Stromal cell of bone marrow (primary cell): ENCODE results near the gene ERBB3.

Source experiments
- DNase-seq: peaks from one replicate; pipeline ENCODE4 v3.0.0-alpha.2; 2012; ENCODE audit warnings: low read depth

Gene ERBB3

DNA sequence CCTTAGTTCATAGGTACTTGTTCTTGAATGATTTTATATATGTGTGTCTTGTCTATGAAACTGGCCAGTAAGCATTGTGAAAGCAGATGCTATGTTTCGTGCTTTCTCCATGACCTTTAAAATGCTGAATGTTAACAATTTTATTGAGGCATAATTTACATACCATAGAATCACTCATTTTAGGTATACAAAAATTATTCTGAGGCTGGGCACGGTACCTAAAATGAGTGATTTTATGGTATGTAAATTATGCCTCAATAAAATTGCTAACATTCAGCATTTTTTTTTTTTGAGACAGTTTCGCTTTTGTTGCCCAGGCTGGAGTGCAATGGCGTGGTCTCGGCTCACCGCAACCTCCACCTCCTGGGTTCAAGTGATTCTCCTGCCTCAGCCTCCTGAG, 54.9 kb downstream of the ERBB3 start:
- DNase-seq: no peak

DNA sequence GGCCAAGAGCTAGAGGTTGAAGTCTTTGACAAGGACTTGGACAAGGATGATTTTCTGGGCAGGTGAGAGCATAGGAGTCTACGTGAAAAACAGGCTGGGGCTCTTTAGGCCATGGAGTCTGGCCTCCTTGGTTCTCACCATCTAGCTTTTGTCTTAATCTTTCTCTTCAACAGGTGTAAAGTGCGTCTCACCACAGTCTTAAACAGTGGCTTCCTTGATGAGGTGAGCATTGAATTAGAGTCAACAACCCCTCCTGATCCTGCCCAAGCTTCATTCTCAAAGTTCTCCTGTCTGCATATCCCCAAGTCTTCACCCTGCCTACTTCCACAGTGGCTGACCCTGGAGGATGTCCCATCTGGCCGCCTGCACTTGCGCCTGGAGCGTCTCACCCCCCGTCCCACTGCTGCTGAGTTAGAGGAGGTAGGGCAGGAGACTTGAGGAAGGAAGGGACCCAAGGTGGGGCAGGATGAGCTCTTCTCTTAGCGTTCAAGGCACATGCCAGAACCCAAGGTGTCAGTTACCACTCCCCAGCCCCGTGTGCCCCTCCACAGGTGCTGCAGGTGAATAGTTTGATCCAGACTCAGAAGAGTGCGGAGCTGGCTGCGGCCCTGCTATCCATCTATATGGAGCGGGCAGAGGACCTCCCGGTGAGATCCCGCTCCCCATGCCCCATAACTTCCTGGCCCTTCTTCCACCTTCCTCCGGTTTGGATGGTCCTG, 58.0 kb downstream of the ERBB3 start:
- no peak for DNase-seq

DNA sequence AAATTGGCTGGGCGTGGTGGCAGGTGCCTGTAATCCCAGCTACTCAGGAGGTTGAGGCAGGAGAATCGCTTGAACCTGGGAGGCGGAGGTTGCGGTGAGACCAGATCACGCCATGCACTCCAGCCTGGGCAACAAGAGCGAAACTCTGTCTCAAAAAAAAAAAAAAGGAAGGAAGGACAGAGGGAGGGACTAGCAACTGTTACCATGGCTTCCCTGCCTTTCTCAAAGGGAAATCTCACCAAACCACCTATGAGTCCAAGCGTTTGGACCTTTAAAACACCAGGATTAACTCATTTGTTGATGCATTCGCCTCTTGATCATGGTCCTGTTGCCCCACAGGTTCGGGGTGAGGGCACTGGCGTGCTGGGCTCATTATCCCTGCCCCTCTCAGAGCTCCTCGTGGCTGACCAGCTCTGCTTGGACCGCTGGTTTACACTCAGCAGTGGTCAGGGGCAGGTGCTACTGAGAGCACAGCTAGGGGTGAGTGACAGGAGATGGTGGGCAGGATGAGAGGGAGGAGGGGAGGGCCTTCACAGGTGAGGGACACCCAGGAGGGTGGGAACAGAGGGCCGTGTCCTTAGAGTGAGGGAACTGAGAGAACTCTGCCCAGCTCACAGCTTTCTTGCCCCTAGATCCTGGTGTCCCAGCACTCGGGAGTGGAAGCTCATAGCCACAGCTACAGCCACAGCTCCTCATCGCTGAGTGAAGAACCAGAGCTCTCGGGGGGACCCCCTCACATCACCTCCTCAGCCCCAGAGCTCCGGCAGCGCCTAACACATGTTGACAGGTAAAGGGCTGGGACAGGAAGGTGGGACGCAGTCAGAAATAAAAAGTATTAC, 62.2 kb downstream of the ERBB3 start:
- no peak for DNase-seq

DNA sequence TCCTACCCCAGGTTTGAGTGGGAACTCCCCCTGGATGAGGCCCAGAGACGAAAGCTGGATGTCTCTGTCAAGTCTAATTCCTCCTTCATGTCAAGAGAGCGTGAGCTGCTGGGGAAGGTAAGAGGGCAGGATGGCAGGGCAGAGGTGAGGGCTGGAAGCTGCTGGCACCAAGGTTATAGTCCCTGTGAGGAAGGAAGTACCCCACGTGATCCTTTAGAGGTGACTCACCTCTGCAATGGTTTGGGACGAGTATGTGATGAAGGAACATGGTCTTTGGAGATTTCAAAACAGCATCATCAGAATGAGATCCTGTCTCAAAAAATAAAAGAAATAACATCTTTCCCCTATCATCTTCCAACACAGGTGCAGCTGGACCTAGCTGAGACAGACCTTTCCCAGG, 63.3 kb downstream of the ERBB3 start:
- DNase-seq: no peak

DNA sequence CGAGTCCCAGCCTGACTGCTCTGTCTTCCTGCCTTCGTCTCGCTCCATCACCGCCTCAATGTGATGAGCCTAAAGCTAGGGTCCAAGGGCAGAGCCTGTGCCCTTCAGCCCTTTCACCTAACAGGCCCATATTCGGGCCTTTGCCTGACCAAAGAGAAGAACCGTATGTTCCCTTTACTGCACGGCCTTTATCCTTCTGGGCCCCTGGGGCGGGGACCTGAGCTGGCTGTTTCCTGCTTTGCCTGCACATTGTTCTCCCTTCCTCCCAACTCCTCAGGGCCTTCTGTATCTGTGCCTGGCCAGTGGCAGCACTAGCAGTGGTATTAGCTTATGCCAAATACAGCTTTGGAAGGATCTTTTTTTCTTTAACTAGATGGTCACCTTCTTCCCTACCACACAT, 63.9 kb downstream of the ERBB3 start:
- no peak for DNase-seq

DNA sequence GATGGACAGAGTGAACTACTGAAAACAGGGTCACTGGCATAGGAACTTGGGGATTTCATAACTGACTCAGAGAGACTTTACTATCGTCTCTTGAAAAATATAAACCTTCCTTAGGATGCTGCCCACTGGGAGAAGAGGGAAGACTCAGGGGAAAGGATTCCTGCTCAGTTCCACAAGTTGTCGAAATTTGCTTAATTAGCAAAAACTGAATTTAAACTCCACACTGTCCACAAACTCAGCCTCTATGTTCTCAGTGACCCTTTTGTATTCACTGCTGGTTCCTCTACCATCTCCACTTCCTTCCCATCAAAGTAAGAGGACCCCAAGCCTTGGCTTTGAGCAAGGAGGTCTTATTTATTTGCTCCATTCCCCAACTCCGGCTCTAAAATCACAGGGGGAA, 65.3 kb downstream of the ERBB3 start:
- no peak for DNase-seq

DNA sequence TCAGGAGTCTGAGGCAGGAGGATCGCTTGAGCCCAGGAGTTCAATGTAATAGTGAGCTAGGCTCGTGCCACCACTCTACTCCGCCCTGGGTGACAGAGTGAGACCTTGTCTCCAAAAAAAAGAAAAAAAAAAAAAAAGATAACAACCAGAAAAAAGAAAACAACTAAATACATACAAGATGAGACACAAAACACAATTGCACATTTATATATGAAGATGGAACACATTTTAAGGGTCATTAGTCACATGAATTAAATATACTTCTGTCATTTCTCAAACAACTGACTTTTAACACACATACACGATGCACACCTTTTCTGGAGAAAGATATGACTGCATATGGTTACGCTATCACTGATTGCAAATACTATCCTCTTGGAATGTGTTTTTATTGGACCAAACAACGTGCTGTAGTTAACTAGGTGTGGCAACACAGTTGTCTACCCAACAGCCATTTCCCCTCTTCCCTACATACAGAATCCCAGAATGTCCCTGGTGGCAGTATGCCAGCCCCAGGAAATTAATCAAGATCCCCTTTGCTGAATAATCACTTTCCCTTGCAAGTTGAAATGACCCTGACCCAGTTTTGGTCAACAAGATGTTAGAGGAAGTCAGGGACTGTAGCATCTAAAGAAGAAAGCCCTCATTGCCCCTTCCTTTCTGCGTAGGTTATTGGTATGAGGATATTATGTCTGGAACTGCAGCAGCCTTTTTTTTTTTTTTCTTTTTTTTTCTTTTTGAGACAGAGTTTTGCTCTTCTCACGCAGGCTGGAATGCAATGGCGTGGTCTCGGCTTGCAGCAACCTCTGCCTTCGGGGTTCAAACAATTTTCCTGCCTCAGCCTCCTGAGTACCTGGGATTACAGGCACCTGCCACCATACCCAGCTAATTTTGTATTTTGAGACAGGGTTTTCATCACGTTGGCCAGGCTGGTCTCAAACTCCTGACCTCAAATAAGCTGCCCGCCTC, 66.8 kb downstream of the ERBB3 start:
- no peak for DNase-seq

DNA sequence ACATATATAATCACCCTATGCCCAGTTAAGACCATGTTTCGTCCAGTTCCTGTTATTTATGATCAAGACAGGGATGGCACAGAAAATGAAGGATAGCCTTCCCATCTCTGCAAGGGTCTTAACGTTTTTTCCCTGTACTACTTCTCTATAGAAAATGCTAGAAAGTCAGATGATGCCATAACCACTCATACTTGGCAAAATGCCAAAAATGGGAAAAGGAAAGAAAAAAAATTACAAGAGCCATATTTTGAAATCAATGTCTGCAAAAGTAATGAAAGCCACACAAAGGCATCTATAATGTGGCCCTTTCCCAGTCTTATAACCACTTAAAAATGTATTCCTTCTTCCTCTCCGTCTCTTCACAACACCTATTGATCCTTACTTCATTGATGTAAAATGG, 70.6 kb downstream of the ERBB3 start:
- no peak for DNase-seq

DNA sequence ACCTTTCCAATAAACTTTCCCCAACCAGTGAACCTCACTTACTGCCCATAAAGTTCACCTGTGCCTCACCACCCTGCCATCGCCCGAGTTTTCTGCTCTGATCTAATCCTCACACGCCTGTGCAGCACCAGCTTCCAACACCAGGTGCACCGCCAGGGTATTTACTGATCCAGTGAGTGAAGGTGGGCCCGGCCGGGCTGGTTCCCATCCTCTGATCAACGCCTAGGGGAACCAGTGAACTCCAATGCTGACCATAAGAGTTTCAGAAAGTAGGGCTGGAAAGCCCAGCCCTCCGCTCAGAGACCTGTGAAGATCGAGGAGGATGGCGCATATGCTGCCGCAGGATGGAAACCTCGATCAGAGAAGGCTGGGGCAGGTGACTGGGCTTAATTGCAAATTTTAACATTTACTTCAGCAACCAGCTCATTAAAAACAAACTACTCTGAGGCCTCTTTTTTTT, 71.7 kb downstream of the ERBB3 start:
- no peak for DNase-seq

DNA sequence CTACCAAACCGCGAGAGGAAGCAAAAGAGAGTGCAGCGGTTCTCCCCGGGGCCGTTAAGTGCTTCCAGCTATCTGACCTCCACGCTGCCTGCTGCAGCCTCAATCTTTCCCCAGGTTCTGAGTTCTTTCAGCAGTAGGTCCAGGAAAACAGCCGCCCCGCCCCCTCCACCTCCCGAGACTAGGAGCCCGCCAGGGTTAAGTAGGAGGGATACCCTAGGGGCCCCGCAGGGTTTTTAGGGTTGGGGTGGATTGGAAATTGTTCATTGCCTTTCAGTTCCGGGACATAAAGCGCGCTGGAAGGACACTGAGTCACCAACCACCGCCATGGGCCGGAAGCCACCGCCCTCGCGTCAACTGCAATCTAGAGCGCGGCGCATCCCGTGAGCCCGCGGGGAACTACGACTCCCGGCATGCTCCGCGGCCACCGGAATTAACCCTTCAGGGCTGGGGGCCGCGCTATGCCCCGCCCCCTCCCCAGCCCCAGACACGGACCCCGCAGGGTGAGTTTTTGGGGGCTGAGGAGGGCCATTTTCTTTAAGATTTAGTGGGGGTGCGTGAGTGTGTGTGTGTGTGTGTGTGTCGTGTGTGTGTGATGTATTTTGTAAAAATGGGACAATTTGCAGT, 72.3 kb downstream of the ERBB3 start, which contains the start of gene MYL6B:
MYL6B (plus strand) TSS at position 456 of the 624 bp plus-strand sequence. CDS start 1,332 bp downstream, outside the sequence.
- peak; percentile 89 for DNase-seq
